Activated CD4-positive, alpha-beta T cell treated with anti-CD3 and anti-CD28 coated beads, Interleukin-2, amount 50 U/mL, for 16 hours (primary cell): ENCODE measurements around the gene LRRC55.

ENCODE experiments used
- DNase-seq: peaks from one replicate; pipeline ENCODE4 v3.0.0-alpha.2; 2020

LRRC55 gene

DNA sequence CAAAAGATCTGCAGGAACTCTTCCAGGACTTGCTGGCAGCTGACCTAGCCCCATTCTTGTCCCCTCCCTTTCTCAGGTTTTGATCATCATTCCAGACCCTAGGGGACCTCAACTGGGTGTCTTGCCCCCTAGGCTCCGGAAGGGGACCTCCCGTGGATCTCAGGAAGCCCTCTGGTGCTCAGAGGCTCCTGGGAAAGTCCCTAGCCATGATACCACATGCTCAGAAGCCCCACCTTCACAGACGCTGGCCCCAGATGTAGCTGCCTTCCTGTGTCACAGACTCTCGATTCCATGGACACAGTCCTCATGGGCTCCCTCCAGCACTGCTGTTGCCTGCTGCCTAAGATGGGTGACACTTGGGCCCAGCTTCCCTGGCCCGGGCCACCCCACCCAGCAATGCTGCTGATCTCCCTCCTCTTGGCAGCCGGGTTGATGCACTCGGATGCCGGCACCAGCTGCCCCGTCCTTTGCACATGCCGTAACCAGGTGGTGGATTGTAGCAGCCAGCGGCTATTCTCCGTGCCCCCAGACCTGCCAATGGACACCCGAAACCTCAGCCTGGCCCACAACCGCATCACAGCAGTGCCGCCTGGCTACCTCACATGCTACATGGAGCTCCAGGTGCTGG lies at the start of gene LRRC55:
Gene LRRC55, plus strand, starts transcription at position 276 of the 628 bp plus-strand sequence. Its CDS starts 70 bp downstream, at position 346.
- DNase-seq = no peak

DNA sequence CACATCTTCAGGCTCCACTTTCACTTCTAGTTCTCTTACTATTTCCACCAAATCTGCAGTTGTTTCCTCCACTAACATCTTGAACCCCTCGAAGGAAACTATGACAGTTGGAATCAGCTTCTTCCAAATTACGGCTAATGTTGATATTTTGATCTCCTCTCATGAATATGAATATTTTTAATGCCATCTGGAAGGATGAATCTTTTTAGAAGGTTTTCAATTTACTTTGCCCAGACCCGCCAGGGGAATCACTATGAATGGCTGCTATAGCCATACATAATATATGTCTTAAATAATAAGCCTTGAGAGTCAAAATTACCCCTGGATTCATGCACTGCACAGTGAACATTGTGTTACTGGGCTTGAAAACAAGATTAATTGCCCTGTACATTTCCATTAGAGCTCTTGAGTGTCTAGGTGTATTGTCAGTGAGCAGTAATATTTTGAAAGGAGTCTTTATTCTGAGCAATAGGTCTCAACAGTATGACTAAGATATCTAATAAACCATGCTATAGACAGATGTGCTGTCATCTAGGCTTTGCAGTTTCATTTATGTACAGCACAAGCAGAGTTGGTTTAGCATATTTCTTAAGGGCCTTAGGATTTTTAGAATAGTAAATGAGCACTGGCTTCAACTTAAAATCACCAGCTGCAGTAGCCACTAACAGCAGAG lies 48.3 kb upstream of the LRRC55 start:
- DNase-seq = no peak

DNA sequence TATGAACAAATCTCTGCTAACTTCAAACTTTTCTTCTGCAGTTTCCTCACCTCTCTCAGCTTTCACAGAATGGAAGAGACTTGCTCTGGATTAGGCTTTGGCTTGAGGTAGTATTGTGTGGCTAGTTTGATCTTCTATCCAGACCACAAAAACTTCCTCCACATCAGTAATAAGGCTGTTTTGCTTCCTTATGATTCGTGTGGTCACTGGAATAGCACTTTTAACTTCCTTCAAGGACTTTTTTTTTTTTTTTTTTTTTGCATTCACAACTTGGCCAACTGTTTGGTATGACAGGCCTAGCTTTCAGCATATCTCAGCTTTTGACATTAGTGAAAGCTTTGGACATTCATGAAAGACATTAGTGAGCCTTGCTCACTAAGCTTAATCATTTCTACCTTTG lies 47.5 kb upstream of the LRRC55 start:
- DNase-seq = no peak

DNA sequence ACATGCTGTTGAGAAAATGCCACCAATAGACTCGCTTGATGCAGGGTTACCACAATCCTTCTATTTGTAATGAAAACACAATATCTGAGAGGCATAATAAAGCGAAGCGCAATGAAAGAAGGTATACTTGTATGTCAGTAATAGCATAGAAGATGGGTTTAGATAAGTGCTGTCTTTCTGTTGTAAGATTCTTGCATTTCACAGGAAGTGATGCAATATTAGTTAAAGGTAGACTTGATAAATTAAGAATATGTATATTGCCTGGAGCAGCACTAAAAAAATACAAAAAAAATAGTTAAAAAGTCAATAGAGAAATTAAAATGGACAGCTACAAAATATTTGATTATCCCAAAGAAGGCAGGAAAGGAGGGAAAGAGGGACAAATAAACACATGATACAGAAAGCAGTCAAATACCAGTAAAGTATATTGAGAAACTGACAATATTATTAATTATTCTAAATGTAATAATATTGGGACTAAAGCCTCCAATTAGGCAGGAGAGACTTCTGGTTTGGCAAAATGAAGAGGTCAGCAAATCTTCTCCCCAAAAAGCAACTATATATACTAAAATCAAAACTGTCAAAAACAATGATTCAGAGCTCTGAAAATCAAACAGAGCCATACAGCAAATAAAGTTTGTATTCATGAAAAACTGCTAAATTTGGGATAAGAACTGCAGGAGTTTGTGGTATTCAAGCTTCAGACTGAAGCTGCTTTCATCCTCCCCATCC lies 46.6 kb upstream of the LRRC55 start:
- DNase-seq = no peak

DNA sequence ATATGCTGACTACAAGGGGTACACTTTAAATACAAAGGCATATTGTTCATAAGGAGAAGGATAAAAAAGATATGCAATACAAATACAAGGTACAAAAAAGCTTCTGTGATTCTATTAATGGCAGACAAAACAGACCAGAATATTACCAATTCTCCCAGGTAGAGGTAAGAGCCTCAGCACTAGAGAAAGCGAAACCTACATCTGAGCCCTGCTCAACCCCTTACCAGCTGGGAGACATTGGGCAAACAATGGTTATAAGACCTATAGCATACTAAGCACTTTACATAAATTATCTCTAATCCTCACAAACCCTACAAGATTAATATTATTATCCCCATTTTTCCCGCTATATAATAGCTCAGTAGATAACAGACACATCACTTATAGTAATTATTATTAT lies 41.2 kb upstream of the LRRC55 start:
- DNase-seq = no peak

DNA sequence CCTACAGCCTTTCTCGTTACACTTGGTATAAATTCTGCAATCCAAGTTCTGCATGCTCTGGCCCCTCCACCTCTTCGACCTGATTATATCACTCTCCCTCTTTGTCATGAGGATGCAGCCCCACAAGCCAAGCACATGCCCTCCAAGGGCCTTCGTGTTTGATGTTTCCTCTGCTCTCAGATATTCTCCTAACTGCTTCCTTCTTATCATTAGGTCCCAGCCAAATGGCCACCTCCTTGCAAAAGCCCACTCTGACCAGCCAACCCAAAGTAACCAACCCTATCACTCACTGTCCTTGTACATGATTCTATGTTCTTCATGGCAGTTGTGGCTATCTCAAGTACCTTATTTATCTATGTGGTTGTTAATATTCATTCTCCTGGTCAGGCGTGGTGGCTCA lies 38.3 kb upstream of the LRRC55 start:
- DNase-seq = no peak

GRCh38 chr11:57144075-57144474 lies 37.7 kb upstream of the LRRC55 start:
- DNase-seq = no peak

DNA sequence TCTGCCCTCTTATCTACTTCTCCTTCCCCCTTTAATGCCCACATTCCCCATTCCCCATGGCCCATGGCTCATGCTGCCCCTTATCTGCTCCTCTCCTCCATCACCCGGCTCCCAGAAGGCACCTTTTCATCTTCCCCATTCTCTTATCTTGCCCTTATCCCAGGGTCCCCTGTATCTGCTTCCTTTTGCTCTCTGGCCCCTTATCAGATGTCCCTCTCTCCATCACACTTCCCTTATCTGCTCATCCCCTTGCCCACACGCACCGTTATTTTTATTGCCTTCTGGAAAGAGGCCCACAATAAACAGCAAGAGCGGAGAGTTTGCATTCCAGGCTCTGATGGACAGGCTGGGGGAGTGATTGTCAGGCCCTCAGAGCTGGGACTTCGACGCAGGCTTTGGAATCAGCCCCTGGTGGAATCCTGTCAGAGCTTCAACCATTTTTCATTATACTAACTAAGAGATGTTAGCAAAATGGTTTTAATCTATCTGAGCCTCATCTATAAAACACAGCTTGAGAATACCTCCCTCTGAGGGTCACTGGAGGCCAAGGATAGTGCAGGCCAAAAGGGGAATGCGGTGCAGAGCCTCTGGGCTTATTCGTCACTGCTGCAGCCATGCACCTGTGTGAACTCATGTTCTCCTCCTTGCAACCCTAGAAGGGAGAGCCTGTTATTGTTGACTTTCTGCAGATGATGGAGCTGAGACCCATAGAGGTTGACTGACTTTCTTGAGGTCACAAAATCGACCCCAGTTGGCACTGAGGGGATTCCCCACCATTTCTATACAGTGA lies 37.0 kb upstream of the LRRC55 start:
- no peak for DNase-seq

- no peak for DNase-seq
These were observed 35.5 kb upstream of the LRRC55 start for GRCh38 chr11:57146301-57146700.

- DNase-seq = no peak
These were observed 33.1 kb upstream of the LRRC55 start for GRCh38 chr11:57148621-57149020.

GRCh38 chr11:57150454-57150917 lies 31.3 kb upstream of the LRRC55 start:
- DNase-seq = no peak

GRCh38 chr11:57152134-57152533 lies 29.6 kb upstream of the LRRC55 start:
- no peak for DNase-seq

DNA sequence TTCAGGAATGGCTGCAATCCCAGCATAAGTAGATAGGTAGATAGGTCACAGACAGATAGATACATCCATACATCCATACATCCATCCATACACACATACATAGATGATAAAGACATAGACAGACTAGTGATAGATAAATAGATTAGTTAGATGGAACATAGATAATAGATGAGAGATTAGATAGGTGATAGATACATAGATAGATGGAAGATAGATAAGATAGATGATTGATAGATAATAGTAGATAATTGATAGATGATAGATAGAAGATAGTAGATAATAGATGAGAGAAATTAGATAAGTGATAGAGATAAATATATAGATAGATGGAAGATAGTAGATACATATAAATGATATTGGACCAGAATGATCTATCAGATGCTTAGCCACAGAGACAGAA lies 28.3 kb upstream of the LRRC55 start:
- no peak for DNase-seq

GRCh38 chr11:57154739-57155138 lies 27.0 kb upstream of the LRRC55 start:
- DNase-seq = no peak

DNA sequence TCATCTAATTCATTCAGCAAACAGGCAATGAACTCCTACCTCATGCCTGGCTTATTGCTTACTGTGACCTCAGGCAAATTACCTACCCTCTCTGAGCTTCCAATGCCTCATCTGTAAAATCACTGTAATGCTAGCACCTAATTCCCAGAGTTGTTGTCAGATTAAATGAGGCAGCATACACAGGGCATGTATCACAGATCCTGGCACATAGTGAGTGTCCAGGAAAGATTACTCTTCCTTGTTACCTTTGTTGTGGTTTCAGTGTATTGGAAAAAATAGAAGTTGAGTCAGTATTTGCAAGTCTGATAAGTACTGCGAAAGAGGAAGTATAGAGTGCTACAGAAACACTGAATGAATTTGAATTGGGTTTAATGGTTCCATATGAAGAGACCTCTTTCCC lies 26.4 kb upstream of the LRRC55 start:
- DNase-seq = no peak

DNA sequence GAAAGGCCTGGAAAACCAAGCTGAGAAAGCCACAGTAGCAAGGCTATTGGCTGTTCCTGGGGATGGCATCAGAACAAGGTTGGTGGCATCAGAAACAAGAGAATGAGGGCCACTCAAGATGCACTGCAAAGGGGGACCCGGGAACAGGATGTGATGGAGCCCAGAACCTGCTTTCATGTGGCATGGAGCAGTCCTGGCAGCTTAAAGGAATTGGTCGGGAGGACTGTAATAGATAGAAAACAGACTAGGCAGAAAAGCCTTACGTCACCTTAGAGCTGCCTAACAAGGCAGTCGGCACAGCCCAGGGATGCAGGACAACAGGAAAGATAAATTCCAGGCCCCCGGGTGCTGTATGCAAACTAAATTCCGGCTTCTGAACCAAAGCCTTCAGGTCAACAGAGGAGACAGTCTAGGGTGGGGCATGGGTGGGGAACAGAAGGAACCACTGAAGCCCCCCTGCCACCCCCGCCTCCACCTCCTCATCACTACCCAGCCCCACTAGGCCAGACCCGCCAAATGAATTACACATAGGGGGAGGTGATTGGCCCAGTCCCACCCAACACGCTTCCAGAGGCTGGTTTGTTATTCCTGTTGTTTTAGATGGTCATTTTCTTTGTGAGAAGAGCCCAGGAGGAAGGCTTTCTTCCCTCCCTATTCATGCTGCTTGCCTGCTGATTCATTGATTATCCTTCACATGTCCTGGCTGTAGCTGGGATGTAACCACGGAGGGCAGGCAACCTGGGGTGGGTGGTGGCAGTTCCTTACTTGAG lies 25.7 kb upstream of the LRRC55 start:
- DNase-seq = no peak

- DNase-seq = no peak
These were observed 24.8 kb upstream of the LRRC55 start for GRCh38 chr11:57156928-57157327.

DNA sequence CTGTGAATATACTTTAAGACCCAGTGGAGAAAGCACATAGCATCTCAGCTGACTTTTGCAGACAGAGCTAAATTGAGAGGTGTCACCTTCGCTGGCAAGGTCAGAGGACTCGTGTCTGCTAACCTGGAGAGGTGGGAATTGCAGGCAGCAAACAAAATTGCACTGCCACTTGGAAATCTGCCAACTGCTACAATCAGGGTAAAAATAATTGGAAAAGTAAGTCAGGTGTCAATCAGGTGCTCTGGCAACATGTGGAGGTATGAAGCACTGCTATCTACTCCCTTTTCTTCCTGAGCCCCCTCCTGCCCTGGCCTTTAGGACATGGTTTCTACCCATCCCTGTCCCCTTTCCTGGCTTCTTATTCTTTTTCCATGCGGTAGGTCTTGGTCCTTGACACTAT lies 24.1 kb upstream of the LRRC55 start:
- no peak for DNase-seq

DNA sequence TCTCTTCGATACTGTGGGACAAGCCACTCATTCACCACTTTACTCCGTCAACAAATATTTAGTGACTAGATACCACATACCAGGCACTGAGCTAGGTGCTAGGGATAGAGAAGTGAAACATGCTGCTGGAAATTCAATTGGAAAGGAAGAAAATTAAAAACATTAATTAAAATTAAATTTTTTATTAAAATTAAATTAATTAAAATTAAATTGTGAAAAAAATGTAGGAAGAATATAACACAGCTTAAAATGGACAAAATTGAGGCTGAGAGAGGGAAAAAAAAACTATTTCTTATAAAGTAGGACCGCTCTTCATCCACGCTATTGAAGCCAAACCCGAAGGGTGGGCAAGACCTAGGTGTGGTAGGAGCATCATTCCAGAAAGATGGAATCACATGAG lies 23.6 kb upstream of the LRRC55 start:
- DNase-seq = no peak

GRCh38 chr11:57158599-57158998 lies 23.2 kb upstream of the LRRC55 start:
- no peak for DNase-seq

- DNase-seq = no peak
These were observed 21.1 kb upstream of the LRRC55 start for GRCh38 chr11:57160665-57161064.

GRCh38 chr11:57161351-57161750 lies 20.4 kb upstream of the LRRC55 start:
- DNase-seq = no peak
